H1 (cell line): Measurements from ENCODE around the gene FMN2.

Source experiments
- CEBPB ChIP-seq: IDR thresholded peaks from 2 replicates; pipeline ENCODE4 v1.6.1; 2012; ENCODE audit warnings: low read depth, low read length
- CHD2 ChIP-seq: IDR thresholded peaks from 2 replicates; pipeline ENCODE4 v1.6.1; 2012; ENCODE audit warnings: low read length, improper control_type of control experiment
- EZH2 ChIP-seq: fragments of 200-600 bp; sonication (generic); IDR thresholded peaks from 2 replicates; pipeline ENCODE4 v1.7.1; 2012; ENCODE audit warnings: low read depth, mild to moderate bottlenecking, moderate library complexity, low read length, inconsistent platforms; ENCODE audit not compliant: severe bottlenecking
- KDM1A ChIP-seq: fragments of 200-600, 300-600 bp; sonication (generic); IDR thresholded peaks from 2 replicates; pipeline ENCODE4 v1.7.1; 2016; ENCODE audit warnings: mild to moderate bottlenecking, low read length, borderline replicate concordance
- POLR2A ChIP-seq, 2 experiments: IDR thresholded peaks; 1 replicate in 1 of 2; 2 replicates in 1 of 2; pipeline ENCODE4 v1.6.1; 2011; ENCODE audit warnings: low read depth in 2 of 2, low read length in 2 of 2, mild to moderate bottlenecking in 2 of 2; ENCODE audit errors: control extremely low read depth in 1 of 2
- POLR2AphosphoS5 ChIP-seq: IDR thresholded peaks from 2 replicates; pipeline ENCODE4 v1.6.1; 2011; ENCODE audit warnings: low read depth, low read length
- SIN3A ChIP-seq, 2 experiments: IDR thresholded peaks in 1 of 2; conservative IDR thresholded peaks in 1 of 2; 2 replicates each; pipeline ENCODE4 v1.6.1; 2011 to 2012; ENCODE audit warnings: low read length in 2 of 2, improper control_type of control experiment in 1 of 2, low read depth in 1 of 2, mild to moderate bottlenecking in 1 of 2
- TAF1 ChIP-seq: IDR thresholded peaks from 2 replicates; pipeline ENCODE4 v1.6.1; 2011; ENCODE audit warnings: mild to moderate bottlenecking, low read depth, low read length
- TEAD4 ChIP-seq: IDR thresholded peaks from 2 replicates; pipeline ENCODE4 v1.6.1; 2012; ENCODE audit warnings: low read depth, low read length, inconsistent platforms, mixed read lengths
- TF ChIP-seq, protein P1 (sequence below): IDR thresholded peaks from 2 replicates; pipeline ENCODE4 v1.6.1; 2012; ENCODE audit warnings: low read length, inconsistent platforms
- TF ChIP-seq, protein P2 (sequence below), 3 experiments: IDR thresholded peaks; 1 replicate in 2 of 3; 2 replicates in 1 of 3; pipeline versions ENCODE4 v1.5.1 to v1.6.1; 2011; ENCODE audit warnings: low read length in 3 of 3, mild to moderate bottlenecking in 3 of 3, inconsistent platforms in 2 of 3, low read depth in 1 of 3, moderate library complexity in 1 of 3; ENCODE audit not compliant: insufficient read depth in 1 of 3; ENCODE audit errors: control extremely low read depth in 1 of 3

DNA sequence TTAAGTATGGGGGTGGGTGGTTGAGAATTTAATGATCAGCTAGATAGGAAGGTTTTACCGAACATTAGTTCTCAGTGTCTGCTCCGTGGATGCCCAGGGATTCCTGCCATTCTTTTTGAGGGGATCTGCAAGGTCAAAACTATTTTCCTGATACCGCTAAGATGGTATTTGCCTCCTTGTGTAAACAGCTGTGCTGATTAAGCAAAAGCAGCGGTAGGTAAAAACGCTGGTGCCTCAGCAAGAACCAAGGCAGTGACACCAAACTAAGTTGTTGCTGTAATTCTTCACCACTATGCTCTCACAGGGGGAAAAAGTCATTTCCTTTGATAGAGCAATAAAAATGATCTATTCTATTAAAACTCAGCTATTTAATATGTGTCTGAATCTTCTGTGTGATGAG is 229.0 kb downstream of the FMN2 start:
- TF ChIP-seq POLR2A (IDR thresholded peaks at IDR 0.05; ENCODE audit: control extremely low read depth in 1 of 2, low read depth in 2 of 2, low read length in 2 of 2) (no peak), TAF1 (no peak), KDM1A (no peak), TEAD4 (no peak), SIN3A (conservative IDR thresholded peaks at IDR 0.05 in 1 of 2, IDR thresholded peaks at IDR 0.05 in 1 of 2; ENCODE audit: low read depth in 1 of 2, low read length in 2 of 2) (no peak), CHD2 (no peak), EZH2 (no peak), POLR2AphosphoS5 (no peak), CEBPB (no peak)
- TF ChIP-seq, protein P1, sequence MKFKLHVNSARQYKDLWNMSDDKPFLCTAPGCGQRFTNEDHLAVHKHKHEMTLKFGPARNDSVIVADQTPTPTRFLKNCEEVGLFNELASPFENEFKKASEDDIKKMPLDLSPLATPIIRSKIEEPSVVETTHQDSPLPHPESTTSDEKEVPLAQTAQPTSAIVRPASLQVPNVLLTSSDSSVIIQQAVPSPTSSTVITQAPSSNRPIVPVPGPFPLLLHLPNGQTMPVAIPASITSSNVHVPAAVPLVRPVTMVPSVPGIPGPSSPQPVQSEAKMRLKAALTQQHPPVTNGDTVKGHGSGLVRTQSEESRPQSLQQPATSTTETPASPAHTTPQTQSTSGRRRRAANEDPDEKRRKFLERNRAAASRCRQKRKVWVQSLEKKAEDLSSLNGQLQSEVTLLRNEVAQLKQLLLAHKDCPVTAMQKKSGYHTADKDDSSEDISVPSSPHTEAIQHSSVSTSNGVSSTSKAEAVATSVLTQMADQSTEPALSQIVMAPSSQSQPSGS = no peak
- TF ChIP-seq, protein P2, sequence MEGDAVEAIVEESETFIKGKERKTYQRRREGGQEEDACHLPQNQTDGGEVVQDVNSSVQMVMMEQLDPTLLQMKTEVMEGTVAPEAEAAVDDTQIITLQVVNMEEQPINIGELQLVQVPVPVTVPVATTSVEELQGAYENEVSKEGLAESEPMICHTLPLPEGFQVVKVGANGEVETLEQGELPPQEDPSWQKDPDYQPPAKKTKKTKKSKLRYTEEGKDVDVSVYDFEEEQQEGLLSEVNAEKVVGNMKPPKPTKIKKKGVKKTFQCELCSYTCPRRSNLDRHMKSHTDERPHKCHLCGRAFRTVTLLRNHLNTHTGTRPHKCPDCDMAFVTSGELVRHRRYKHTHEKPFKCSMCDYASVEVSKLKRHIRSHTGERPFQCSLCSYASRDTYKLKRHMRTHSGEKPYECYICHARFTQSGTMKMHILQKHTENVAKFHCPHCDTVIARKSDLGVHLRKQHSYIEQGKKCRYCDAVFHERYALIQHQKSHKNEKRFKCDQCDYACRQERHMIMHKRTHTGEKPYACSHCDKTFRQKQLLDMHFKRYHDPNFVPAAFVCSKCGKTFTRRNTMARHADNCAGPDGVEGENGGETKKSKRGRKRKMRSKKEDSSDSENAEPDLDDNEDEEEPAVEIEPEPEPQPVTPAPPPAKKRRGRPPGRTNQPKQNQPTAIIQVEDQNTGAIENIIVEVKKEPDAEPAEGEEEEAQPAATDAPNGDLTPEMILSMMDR (IDR thresholded peaks at IDR 0.05; ENCODE audit: control extremely low read depth in 1 of 3, insufficient read depth in 1 of 3, low read depth in 1 of 3, low read length in 3 of 3) = no peak
